Skeletal muscle satellite cell (primary cell): Measurements from ENCODE around the gene PARN.

Source experiments
- H3K27me3 ChIP-seq: 2 replicates; pipeline ENCODE4 v1.7.0; 2013; ENCODE audit warnings: low read length; ENCODE audit not compliant: control insufficient read depth, insufficient read depth
- H3K36me3 ChIP-seq: 2 replicates; pipeline ENCODE4 v1.7.0; 2013; ENCODE audit warnings: mild to moderate bottlenecking, control low read depth, low read length; ENCODE audit not compliant: insufficient read depth
- H3K4me1 ChIP-seq: 2 replicates; pipeline ENCODE4 v1.7.0; 2013; ENCODE audit warnings: low read length; ENCODE audit not compliant: control insufficient read depth, insufficient read depth
- H3K4me2 ChIP-seq: 2 replicates; pipeline ENCODE4 v1.7.0; 2013; ENCODE audit warnings: mild to moderate bottlenecking, low read length
- H3K4me3 ChIP-seq: 2 replicates; pipeline ENCODE4 v1.7.0; 2013; ENCODE audit warnings: low read length
- H3K9ac ChIP-seq: 2 replicates; pipeline ENCODE4 v1.7.0; 2013; ENCODE audit warnings: mild to moderate bottlenecking, low read depth, low read length, moderate library complexity
- H3K9me3 ChIP-seq: replicated peaks from 2 replicates; pipeline ENCODE4 v1.7.0; 2013; ENCODE audit warnings: mild to moderate bottlenecking, control low read depth, low read length

The PARN gene

DNA sequence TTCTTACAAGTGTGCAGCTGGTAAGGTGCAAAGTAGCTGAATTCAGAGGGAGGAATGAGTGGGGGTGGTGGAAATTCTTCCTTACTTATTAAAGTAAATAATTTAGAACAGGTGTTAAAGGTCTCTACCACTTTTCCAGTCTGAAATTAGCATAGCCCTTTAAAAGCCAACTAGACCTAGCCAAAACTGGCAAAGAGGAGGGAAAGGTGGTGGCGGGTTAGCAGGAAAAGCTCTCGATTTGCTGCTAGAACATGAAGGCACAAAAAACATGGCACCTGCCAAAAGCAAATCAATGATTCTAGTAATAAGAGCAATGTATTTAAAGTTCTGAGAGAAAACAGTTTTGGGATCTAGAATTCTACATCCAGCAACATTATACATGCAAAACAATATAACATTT is 157.7 kb downstream of the PARN start:
- no peaks in the 10 kb centered on the region for H3K36me3 ChIP-seq
- H3K4me2 ChIP-seq = no peak overlapping the region
- no peak overlapping the region for H3K4me3 ChIP-seq

DNA sequence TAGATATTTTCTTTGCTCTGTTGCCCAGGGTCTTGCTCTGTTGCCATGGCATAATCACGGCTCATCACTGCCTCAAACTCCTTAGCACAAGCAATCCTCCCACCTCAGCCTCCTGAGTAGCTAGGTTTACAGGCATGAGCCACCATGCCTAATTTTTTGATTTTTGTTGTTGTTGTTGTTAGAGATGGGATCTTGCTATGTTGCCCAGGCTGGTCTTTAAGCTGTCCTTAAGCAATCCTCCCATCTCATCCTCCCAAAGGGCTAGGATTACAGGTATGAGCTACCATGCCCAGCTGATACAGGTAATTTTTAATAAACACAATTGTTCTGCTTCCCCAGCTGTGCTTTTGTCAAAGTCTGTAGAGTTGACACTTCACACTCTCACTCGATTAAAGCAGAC is 159.3 kb downstream of the PARN start:
- H3K4me3 ChIP-seq = no peak overlapping the region
- H3K9ac ChIP-seq = no peak overlapping the region
- H3K9me3 ChIP-seq = no peaks in the 10 kb centered on the region
- peaks cover 5% of the 10 kb centered on the region for H3K4me1 ChIP-seq
- H3K36me3 ChIP-seq = no peaks in the 10 kb centered on the region
- H3K4me2 ChIP-seq = no peak overlapping the region
- no peaks in the 10 kb centered on the region for H3K27me3 ChIP-seq

More for the DNA sequence above, 157.7 kb downstream of the PARN start:
- Histone ChIP-seq H3K9me3 (no peaks in the 10 kb centered on the region), H3K27me3 (no peaks in the 10 kb centered on the region), H3K9ac (no peak overlapping the region), H3K4me1 (peaks cover 6% of the 10 kb centered on the region)

DNA sequence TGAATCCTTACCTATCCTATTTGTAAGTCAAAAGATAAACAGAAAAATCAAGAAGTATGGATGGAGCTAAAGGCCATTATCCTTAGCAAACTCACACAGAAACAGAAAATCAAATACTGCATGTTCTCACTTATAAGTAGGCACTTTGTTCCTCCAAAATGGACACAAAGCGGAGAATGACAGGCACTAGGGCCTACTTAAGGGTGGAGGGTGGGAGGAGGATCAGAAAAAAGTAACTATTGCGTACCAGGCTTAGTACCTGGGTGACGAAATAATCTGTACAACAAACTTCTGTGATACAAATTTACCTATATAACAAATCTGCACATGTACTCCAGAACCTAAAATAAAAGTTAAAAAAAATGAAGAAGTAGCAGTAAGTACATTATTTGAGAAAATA is 164.3 kb downstream of the PARN start:
- peaks cover 5% of the 10 kb centered on the region for H3K4me1 ChIP-seq
- H3K4me2 ChIP-seq = no peak overlapping the region
- no peaks in the 10 kb centered on the region for H3K36me3 ChIP-seq

DNA sequence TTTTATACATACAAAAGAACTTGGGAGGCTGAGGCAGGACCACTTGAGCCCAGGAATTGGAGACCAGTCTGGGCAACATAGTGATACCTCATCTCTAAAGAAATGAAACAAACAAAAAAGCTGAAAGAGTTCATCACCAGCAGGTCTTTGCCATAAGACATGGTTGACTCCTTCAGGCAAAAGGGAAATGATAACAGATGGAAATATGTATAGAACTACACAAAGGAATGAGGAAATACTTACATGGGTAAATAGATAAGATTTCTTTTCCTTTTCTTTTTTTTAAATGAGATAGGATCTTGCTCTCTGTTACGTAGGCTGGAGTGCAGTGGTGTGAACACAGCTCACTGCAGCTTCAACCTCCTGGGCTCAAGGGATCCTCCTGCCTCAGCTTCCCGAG is 165.3 kb downstream of the PARN start:
- H3K4me2 ChIP-seq = no peak overlapping the region
- H3K4me3 ChIP-seq = no peak overlapping the region
- no peaks in the 10 kb centered on the region for H3K36me3 ChIP-seq
- H3K4me1 ChIP-seq = peaks cover 5% of the 10 kb centered on the region
- no peaks in the 10 kb centered on the region for H3K27me3 ChIP-seq
- H3K9me3 ChIP-seq = peaks cover 7% of the 10 kb centered on the region
- no peak overlapping the region for H3K9ac ChIP-seq

More for the DNA sequence above, 164.3 kb downstream of the PARN start:
- Histone ChIP-seq H3K27me3 (no peaks in the 10 kb centered on the region), H3K4me3 (no peak overlapping the region), H3K9ac (no peak overlapping the region), H3K9me3 (peaks cover 7% of the 10 kb centered on the region)

DNA sequence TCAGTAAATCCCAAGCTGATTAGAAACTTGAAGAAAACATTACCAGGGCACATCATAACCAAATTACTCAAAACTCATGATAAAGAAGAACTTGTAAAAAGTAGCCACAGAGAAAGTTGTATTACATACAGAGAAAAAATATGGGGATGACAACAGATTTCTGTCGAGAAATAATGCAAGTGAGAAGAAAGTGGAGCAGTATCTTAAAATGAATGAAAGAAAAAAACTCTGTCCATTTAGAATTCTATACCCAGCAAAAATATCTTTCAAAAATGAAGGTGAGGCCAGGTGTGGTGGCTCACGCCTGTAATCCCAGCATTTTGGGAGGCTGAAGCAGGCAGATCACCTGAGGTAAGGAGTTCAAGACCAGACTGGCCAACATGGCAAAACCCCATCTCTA is 165.9 kb downstream of the PARN start:
- Histone ChIP-seq H3K9ac (no peak overlapping the region), H3K36me3 (no peaks in the 10 kb centered on the region), H3K9me3 (peaks cover 7% of the 10 kb centered on the region), H3K4me3 (no peak overlapping the region), H3K4me1 (peaks cover 5% of the 10 kb centered on the region), H3K4me2 (no peak overlapping the region), H3K27me3 (no peaks in the 10 kb centered on the region)

DNA sequence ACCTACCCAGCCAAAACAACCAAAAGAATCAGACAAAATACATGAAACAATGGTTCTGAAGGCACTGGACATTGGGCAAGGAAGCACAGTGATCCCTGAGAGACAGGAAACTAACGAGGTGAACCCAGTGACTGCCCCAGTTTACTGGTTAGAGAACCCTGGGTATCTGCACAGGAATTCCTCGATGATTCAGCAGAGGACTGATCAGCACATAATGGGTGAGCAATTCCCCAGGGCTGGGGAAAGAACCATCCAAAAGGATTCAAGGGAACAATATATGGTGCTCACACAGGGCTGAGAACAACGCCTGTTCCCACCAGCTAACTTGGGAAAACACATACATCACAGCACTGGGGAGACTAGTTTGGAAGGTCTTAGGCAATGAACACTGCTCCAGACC is 167.2 kb downstream of the PARN start:
- H3K9ac ChIP-seq = no peak overlapping the region
- no peaks in the 10 kb centered on the region for H3K27me3 ChIP-seq
- peaks cover 7% of the 10 kb centered on the region for H3K9me3 ChIP-seq
- no peak overlapping the region for H3K4me2 ChIP-seq
- no peak overlapping the region for H3K4me3 ChIP-seq
- H3K4me1 ChIP-seq = peaks cover 5% of the 10 kb centered on the region
- H3K36me3 ChIP-seq = no peaks in the 10 kb centered on the region

DNA sequence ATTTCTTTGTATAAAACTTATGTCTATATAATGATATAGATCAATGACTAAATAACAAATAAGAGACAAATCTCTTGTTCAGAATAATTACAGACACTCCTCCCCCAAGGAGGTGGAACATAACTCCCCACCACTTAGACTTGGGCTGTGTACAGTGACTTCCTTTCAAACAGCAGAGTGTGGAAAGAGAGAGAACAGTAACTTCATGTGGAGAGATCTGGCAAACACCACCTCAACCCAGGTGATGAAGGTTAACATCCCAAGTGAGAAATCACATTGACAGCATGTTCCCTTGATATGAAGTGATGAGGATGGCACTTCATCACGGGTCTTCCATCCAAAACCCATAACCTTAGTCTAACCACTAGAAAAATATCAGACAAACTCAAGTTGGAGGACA is 169.3 kb downstream of the PARN start:
- Histone ChIP-seq H3K4me3 (no peak overlapping the region), H3K9ac (no peak overlapping the region), H3K4me1 (peaks cover 14% of the 10 kb centered on the region), H3K36me3 (no peaks in the 10 kb centered on the region), H3K9me3 (peaks cover 7% of the 10 kb centered on the region), H3K4me2 (no peak overlapping the region), H3K27me3 (no peaks in the 10 kb centered on the region)

DNA sequence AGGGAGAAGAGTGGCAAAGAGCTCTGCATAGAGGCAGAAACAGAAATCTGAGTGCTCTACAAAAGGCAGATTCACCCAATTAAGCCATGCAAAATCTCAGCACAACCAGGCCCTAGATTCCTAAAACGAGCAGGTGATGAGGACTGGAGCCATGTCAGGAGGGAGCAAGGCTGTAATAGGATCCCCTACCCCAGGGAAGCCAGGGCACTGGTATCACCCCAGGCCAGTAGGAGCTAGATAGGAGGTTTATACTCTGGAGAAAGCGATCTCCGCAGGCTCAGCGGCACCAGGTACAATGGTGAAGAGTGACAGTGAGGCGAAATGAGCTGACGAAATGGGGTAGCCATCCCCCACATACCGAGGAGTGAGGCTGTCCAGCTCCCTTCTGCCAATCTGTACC is 171.5 kb downstream of the PARN start:
- Histone ChIP-seq H3K4me2 (no peak overlapping the region), H3K27me3 (no peaks in the 10 kb centered on the region), H3K4me3 (no peak overlapping the region), H3K9me3 (no peaks in the 10 kb centered on the region), H3K9ac (no peak overlapping the region), H3K4me1 (peaks cover 31% of the 10 kb centered on the region), H3K36me3 (no peaks in the 10 kb centered on the region)

DNA sequence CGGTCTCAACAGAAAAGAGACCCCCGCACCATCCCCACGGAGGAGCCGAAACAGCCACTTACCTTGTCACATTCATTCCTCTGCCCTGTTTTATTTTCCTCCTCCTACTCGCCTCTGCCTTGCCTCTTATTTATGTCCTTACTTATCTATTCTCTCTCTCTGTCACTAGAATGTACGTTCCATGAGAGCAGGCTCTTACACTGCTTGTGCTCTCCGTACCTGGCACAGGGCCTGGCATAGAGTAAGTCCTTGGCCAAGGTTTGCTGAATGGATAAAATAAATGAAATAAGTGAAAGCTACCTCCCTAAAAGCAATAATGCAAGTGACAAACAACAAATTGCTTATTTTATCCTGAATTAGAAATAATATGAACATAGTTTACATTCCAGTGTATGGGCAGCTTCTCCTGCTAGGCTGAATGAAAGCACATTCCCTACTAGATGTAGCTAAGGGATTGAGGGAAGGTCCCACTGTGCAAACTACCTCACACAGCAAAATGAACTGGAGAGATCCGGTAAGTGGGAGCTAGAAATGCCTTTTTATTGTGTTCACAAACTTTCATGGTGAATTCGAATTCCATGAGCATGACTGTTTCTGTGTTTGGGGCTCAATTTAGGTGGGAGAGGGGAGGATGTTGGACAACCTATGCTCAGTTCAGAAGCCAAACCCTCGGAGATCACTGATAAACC is 173.1 kb downstream of the PARN start:
- H3K4me1 ChIP-seq = peaks cover 26% of the 10 kb centered on the region
- no peak overlapping the region for H3K9ac ChIP-seq
- H3K4me3 ChIP-seq = no peak overlapping the region
- H3K9me3 ChIP-seq = no peaks in the 10 kb centered on the region
- no peaks in the 10 kb centered on the region for H3K27me3 ChIP-seq
- H3K36me3 ChIP-seq = no peaks in the 10 kb centered on the region
- H3K4me2 ChIP-seq = no peak overlapping the region

DNA sequence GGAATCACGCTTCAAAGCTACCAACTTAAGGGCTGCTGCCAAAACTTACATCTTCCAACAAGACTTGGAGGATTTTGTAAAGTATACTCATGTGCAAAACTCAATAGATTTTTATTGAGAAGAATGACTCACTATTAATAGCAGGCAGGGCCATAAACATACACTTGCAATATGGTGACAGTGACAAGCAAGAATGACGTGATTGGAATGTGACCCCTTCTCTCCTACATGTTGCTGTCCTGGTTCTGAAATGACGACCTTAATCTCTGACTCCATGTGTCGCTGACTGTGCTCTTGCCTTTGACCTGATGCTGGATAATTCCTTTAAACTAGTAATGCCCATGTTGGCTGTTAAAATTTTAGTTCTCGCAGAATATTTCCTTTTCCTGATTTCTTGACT is 174.5 kb downstream of the PARN start:
- Histone ChIP-seq H3K4me2 (no peak overlapping the region), H3K9ac (no peak overlapping the region), H3K9me3 (no peaks in the 10 kb centered on the region), H3K36me3 (no peaks in the 10 kb centered on the region), H3K4me3 (no peak overlapping the region), H3K4me1 (peaks cover 26% of the 10 kb centered on the region), H3K27me3 (no peaks in the 10 kb centered on the region)

DNA sequence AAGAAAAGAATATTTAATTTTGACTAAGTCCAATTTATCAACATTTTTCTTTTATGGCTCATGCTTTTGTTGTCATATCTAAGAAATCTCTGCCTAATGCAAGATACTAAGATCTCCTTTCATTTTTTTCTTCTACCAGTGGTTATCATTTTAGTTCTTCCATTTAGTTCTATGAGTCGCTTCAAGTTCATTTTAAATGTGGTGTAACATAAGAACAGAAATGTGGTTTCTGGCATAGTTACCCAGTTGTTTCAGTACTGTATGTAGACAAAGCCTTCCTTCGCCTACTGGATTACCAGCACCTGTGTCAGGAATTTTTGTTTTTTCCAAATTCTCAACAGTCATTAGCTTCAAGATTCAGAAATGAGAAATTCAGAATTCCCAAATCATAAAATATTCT is 175.7 kb downstream of the PARN start:
- no peak overlapping the region for H3K4me3 ChIP-seq
- H3K4me1 ChIP-seq = peaks cover 34% of the 10 kb centered on the region
- H3K27me3 ChIP-seq = no peaks in the 10 kb centered on the region
- H3K9ac ChIP-seq = no peak overlapping the region
- H3K36me3 ChIP-seq = no peaks in the 10 kb centered on the region
- H3K4me2 ChIP-seq = no peak overlapping the region
- H3K9me3 ChIP-seq = no peaks in the 10 kb centered on the region

DNA sequence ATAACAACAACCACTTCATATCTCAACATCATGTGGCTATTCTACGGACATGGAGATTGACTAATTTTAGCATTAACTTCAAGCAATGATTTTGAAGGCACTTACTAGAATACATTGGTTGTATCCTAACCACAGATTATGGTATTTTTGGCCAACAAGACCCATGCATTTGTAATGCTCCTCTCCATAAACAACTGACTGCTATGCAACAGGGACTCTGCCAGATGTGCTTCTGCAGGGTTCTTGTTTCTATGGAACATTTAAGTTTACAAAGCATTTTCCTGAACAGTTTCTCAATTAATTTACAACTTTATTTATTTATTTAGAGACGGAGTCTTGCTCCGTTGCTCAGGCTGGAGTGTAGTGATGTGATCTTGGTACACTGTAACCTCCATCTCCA is 178.0 kb downstream of the PARN start:
- Histone ChIP-seq H3K4me2 (no peak overlapping the region), H3K4me1 (peaks cover 36% of the 10 kb centered on the region), H3K27me3 (no peaks in the 10 kb centered on the region), H3K9me3 (no peaks in the 10 kb centered on the region), H3K9ac (no peak overlapping the region), H3K4me3 (no peak overlapping the region), H3K36me3 (no peaks in the 10 kb centered on the region)
